Renal cortical epithelial cell (primary cell): Measurements from ENCODE around the gene ZPR1. TPM values are rescaled to one million over a fixed set of nuclear protein-coding genes. Genes with fewer than 3 reads are reported as not detected.

ENCODE experiments used
- total RNA-seq: library from RNA; depleted of rRNA; stranded (reverse); fragments of >200 nt; gene quantifications from 2 replicates; pipeline ENCODE4 v1.2.3, GENCODE V29; 2014

ZPR1 gene
- total RNA-seq, 1 donor from 2014 or later: 58.6 TPM

Other genes starting within 250 kb of the ZPR1 start
- 13.4 and 14.2 TPM in 2 replicates for gene BUD13, start 15.0 kb downstream of the ZPR1 start, total RNA-seq
- gene APOA5, start 3.9 kb upstream of the ZPR1 start, total RNA-seq: not detected in 2 replicates
- not detected in 2 replicates for gene APOA4, start 35.3 kb upstream of the ZPR1 start, total RNA-seq
- gene APOC3, start 41.9 kb upstream of the ZPR1 start, total RNA-seq: not detected in 2 replicates
- 0.10 TPM in 1 of 2 replicates, not detected in the other for gene APOA1, start 49.6 kb upstream of the ZPR1 start, total RNA-seq